GM13977 (cell line): ENCODE data around the gene UBR1.

Experiments used
- DNase-seq: peaks from one replicate; pipeline ENCODE4 v3.0.0; 2012; ENCODE audit warnings: low spot score
- CTCF ChIP-seq: IDR thresholded peaks from 2 replicates; pipeline ENCODE4 v1.5.1; 2012; ENCODE audit warnings: mild to moderate bottlenecking, control low read depth; ENCODE audit not compliant: insufficient read depth; ENCODE audit errors: extremely low read depth, missing control alignments
- in situ Hi-C: fragments of 300-500 bp; cut with MboI; formaldehyde crosslinking; loops from one replicate; pipeline ENCODE4 v1.12.0; 2022; ENCODE audit warnings: low sequenced_read_pairs, low pct_unique_long_range_greater_than_20kb, mixed read lengths, inconsistent platforms; ENCODE audit not compliant: unreplicated experiment

Gene UBR1

GRCh38 chr15:42932833-42933515, 172.9 kb downstream of the UBR1 start:
- TF ChIP-seq CTCF, result no peak
- in situ Hi-C loops, result no loop called here
- no peak for DNase-seq

GRCh38 chr15:42931702-42932486, 173.9 kb downstream of the UBR1 start:
- no peak for DNase-seq
- in situ Hi-C loops, result no loop called here
- TF ChIP-seq CTCF, result no peak

- TF ChIP-seq CTCF, result no peak
- in situ Hi-C loops, result loop anchor here (5.0 kb wide), 1 partner anchor 222 kb away; no protein-coding TSS in a partner anchor
- no peak for DNase-seq
Measured at GRCh38 chr15:42929306-42929848, 176.5 kb downstream of the UBR1 start.

- DNase-seq, result no peak
- in situ Hi-C loops, result no loop called here
Measured at GRCh38 chr15:42921342-42921731, 184.5 kb downstream of the UBR1 start.

GRCh38 chr15:42920519-42921341, 185.1 kb downstream of the UBR1 start, which contains the start of gene TTBK2:
Gene TTBK2 (minus strand): TSS chr15:42920778. CDS start chr15:42878617, 42,161 bp downstream.
- in situ Hi-C loops, result no loop called here
- TF ChIP-seq CTCF, result no peak
- peak; percentile 92 for DNase-seq

More at GRCh38 chr15:42921342-42921731, 184.5 kb downstream of the UBR1 start:
- TF ChIP-seq CTCF, result no peak

- DNase-seq, result no peak
- no peak for TF ChIP-seq CTCF
- in situ Hi-C loops, result no loop called here
Measured at GRCh38 chr15:42919799-42920518, 185.9 kb downstream of the UBR1 start.
